Spleen (tissue), 11 donors: ENCODE measurements around the gene B4GALT3. TPM values are rescaled to one million over a fixed set of nuclear protein-coding genes. Genes with fewer than 3 reads are reported as not detected.

ENCODE experiments used
- DNase-seq: peaks from one replicate; pipeline ENCODE4 v3.0.0-alpha.2; 2020
- H3K27ac ChIP-seq, 8 donors: fragments of 200-600 bp; sonication (generic) in 7 of 8; 1 replicate in 4 of 8; 2 replicates in 4 of 8; pipeline versions ENCODE4 v1.5.0 to v1.8.0; 2016 to 2021; ENCODE audit warnings: inconsistent platforms in 4 of 8, mild to moderate bottlenecking in 4 of 8, moderate library complexity in 1 of 8
- H3K27me3 ChIP-seq, 7 donors: fragments of 200-600 bp; sonication (generic) in 6 of 7; replicated peaks in 1 of 7; 1 replicate in 4 of 7; 2 replicates in 3 of 7; pipeline versions ENCODE4 v1.5.0 to v1.8.0; 2016 to 2021; ENCODE audit warnings: inconsistent platforms in 3 of 7, mild to moderate bottlenecking in 1 of 7
- H3K36me3 ChIP-seq, 6 donors: fragments of 200-600 bp; sonication (generic) in 5 of 6; 1 replicate in 4 of 6; 2 replicates in 2 of 6; pipeline versions ENCODE4 v1.5.0 to v1.8.0; 2016 to 2021; ENCODE audit warnings: inconsistent platforms in 2 of 6
- H3K4me1 ChIP-seq, 6 donors: fragments of 200-600 bp; sonication (generic) in 5 of 6; 1 replicate in 3 of 6; 2 replicates in 3 of 6; pipeline versions ENCODE4 v1.5.0 to v1.8.0; 2016 to 2021; ENCODE audit warnings: inconsistent platforms in 3 of 6
- H3K4me3 ChIP-seq, 8 donors: fragments of 200-600 bp; sonication (generic) in 7 of 8; 1 replicate in 4 of 8; 2 replicates in 4 of 8; pipeline versions ENCODE4 v1.5.0 to v1.8.0; 2016 to 2021; ENCODE audit warnings: inconsistent platforms in 4 of 8, mild to moderate bottlenecking in 4 of 8, moderate library complexity in 2 of 8
- H3K9me3 ChIP-seq, 8 donors: fragments of 200-600 bp; sonication (generic) in 7 of 8; 1 replicate in 4 of 8; 2 replicates in 4 of 8; pipeline versions ENCODE4 v1.5.0 to v1.8.0; 2016 to 2021; ENCODE audit warnings: inconsistent platforms in 4 of 8
- POLR2A ChIP-seq, 3 donors: fragments of 450-650 bp; IDR thresholded peaks; one replicate each; pipeline ENCODE4 v1.5.1; 2017; ENCODE audit warnings: antibody characterized with exemption in 3 of 3, mild to moderate bottlenecking in 1 of 3
- POLR2AphosphoS5 ChIP-seq, 3 donors: sonication (generic); formaldehyde crosslinking; IDR thresholded peaks; one replicate each; pipeline ENCODE4 v1.5.1; 2017; ENCODE audit warnings: antibody characterized with exemption in 3 of 3
- WGBS, 5 donors: extraction: QIAGEN DNeasy Blood & Tissue Kit in 3 of 5; methylation state at CpG; one replicate each; pipeline versions ENCODE4 v1.1.5 to v1.1.7; 2013 to 2018; 5-methylcytosine and 5-hydroxymethylcytosine counted together
- intact Hi-C: fragments of 100-400 bp; cut with DNase I; formaldehyde crosslinking; loops from one replicate; pipeline ENCODE4 v1.15.0; 2023; ENCODE audit warnings: low total_unique reads
- polyA plus RNA-seq, 3 donors: library from polyadenylated mRNA; stranded (reverse); fragments of 200-250 nt; gene quantifications; one replicate each; pipeline ENCODE4 v1.2.1, GENCODE V29; 2013
- total RNA-seq, 7 donors: library from RNA; depleted of rRNA in 3 of 7; stranded (reverse); fragments of >200 nt in 3 of 7; fragmentation: NEBNext Ultra II Directional in 4 of 7; extraction: Animal tissue kit (Norgen Biotek cat#: 25700) in 4 of 7; gene quantifications; one replicate each; pipeline versions ENCODE4 v1.1.0 to v1.2.1, GENCODE V29; 2016 to 2021
- TF ChIP-seq, protein P1 (sequence below), 11 experiments: fragments of 200-600 bp in 7 of 11; fragments of 450-650 bp in 4 of 11; sonication (generic) in 4 of 11; IDR thresholded peaks in 8 of 11; conservative IDR thresholded peaks in 3 of 11; 1 replicate in 7 of 11; 2 replicates in 4 of 11; pipeline versions ENCODE4 v1.4.0 to v1.8.0; 2016 to 2021; ENCODE audit warnings: antibody characterized with exemption in 11 of 11, inconsistent platforms in 4 of 11, mild to moderate bottlenecking in 1 of 11
- donor health status: healthy with polysubstance abuse.
- donor health status: DM: no; HTN: no; CAD: no; lungs with moderate emphysema.
- donor health status: DM: no; HTN: no; CAD: no.
- donor health status: Bipolar disorder and iron deficiency.
- donor health status: healthy.
- donor health status: DM: no; HTN: no; CAD: no.
- donor health status: DM: yes; HTN: yes; CAD: no.

Gene B4GALT3
- total and polyA plus RNA-seq, 10 donors = 21.0 to 52.8 (median 34.1) TPM

DNA sequence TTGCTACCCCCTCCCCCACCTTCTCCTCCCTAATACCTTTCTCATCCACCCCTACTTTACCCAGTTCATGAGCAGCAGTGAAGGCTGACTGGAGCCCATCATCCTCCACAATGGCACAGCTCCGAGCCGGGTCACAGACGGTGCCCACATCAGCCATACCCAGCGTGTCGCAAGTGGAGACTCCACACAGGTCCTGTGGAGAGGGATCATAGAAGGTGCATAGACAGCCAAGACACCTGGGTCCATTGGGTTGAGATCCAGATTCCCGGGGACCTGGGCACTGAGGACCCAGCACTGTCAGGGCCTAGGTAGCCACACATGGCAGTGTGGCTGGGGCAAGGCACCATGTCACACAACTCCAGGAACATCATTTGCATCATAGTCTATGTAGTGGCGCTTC, 18.8 kb upstream of the B4GALT3 start:
- Histone ChIP-seq H3K27me3 (no peaks in the 10 kb centered on the region), H3K4me1 (peaks cover 56 to 100% (median 93%) of the 10 kb centered on the region in 6 donors), H3K9me3 (no peaks in the 10 kb centered on the region), H3K27ac (peak overlapping the region in 3 of 8 donors; percentile 94 to 97 (median 97)), H3K36me3 (peaks cover 0 to 5% (median 0%) of the 10 kb centered on the region in 6 donors), H3K4me3 (peak overlapping the region in 1 of 8 donors; percentile 62)
- TF ChIP-seq POLR2AphosphoS5 (IDR thresholded peaks at IDR 0.05) (no peak), POLR2A (IDR thresholded peaks at IDR 0.05) (no peak)
- TF ChIP-seq, protein P1, sequence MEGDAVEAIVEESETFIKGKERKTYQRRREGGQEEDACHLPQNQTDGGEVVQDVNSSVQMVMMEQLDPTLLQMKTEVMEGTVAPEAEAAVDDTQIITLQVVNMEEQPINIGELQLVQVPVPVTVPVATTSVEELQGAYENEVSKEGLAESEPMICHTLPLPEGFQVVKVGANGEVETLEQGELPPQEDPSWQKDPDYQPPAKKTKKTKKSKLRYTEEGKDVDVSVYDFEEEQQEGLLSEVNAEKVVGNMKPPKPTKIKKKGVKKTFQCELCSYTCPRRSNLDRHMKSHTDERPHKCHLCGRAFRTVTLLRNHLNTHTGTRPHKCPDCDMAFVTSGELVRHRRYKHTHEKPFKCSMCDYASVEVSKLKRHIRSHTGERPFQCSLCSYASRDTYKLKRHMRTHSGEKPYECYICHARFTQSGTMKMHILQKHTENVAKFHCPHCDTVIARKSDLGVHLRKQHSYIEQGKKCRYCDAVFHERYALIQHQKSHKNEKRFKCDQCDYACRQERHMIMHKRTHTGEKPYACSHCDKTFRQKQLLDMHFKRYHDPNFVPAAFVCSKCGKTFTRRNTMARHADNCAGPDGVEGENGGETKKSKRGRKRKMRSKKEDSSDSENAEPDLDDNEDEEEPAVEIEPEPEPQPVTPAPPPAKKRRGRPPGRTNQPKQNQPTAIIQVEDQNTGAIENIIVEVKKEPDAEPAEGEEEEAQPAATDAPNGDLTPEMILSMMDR (IDR thresholded peaks at IDR 0.05 in 8 of 11, conservative IDR thresholded peaks at IDR 0.05 in 3 of 11) = no peak
- intact Hi-C loops = no loop called here
- WGBS, 5 donors = 94 to 100% (median 97%) methylated on average over 6 to 7 of the region's 7 CpGs
- peak; percentile 57 for DNase-seq

- Histone ChIP-seq H3K4me1 (peaks cover 48 to 100% (median 94%) of the 10 kb centered on the region in 6 donors), H3K36me3 (peaks cover 0 to 8% (median 0%) of the 10 kb centered on the region in 6 donors), H3K27ac (peak overlapping the region; percentile 26 to 97 (median 54)), H3K9me3 (no peaks in the 10 kb centered on the region), H3K27me3 (no peaks in the 10 kb centered on the region), H3K4me3 (peak overlapping the region in 1 of 8 donors; percentile 62)
- intact Hi-C loops = no loop called here
- peak in 2 of 3 donors; percentile 9 to 63 for TF ChIP-seq POLR2AphosphoS5 (IDR thresholded peaks at IDR 0.05)
- TF ChIP-seq, protein P1 (IDR thresholded peaks at IDR 0.05 in 8 of 11, conservative IDR thresholded peaks at IDR 0.05 in 3 of 11) = no peak
- 57 to 69% (median 64%) methylated on average over 4 of the region's 4 CpGs for WGBS, 5 donors
- peak; percentile 76 for DNase-seq
Measured at GRCh38 chr1:161195171-161195570, 17.9 kb upstream of the B4GALT3 start.

GRCh38 chr1:161193561-161194235, 16.4 kb upstream of the B4GALT3 start:
- DNase-seq = peak; percentile 84

More at GRCh38 chr1:161193561-161194235, 16.4 kb upstream of the B4GALT3 start:
- intact Hi-C loops = no loop called here
- TF ChIP-seq, protein P1 (IDR thresholded peaks at IDR 0.05 in 8 of 11, conservative IDR thresholded peaks at IDR 0.05 in 3 of 11) = peak in 5 of 11 experiments; percentile 27 to 50 (median 35)
- TF ChIP-seq POLR2AphosphoS5 (IDR thresholded peaks at IDR 0.05) (peak; percentile 32 to 69 (median 52)), POLR2A (IDR thresholded peaks at IDR 0.05) (no peak)
- Histone ChIP-seq H3K27ac (peak overlapping the region in 3 of 8 donors; percentile 43 to 97 (median 54)), H3K9me3 (no peaks in the 10 kb centered on the region), H3K4me3 (peak overlapping the region in 1 of 8 donors; percentile 7), H3K4me1 (peaks cover 47 to 94% (median 85%) of the 10 kb centered on the region in 6 donors), H3K36me3 (peaks cover 0 to 8% (median 0%) of the 10 kb centered on the region in 6 donors), H3K27me3 (no peaks in the 10 kb centered on the region)
- WGBS, 5 donors = 77 to 90% (median 83%) methylated on average over 21 of the region's 21 CpGs
